IMR-90 (cell line): ENCODE measurements around the gene HUNK. TPM values are rescaled to one million over a fixed set of nuclear protein-coding genes. Genes with fewer than 3 reads are reported as not detected.

Experiments used
- ATAC-seq: fragments of 200-7000 bp; cut with Tn5 transposase; 2 replicates; pipeline ENCODE4 v1.9.1; 2020; ENCODE audit warnings: low read depth, mild to moderate bottlenecking, moderate library complexity
- BruUV-seq: library from RNA; stranded (reverse); fragments of 400-500 nt; replicated peaks from 2 replicates; lab custom pipeline; 2021; lab: Mats Ljungman, UMichigan
- CTCF ChIA-PET: fragments of 300-600 bp; formaldehyde crosslinking; extraction: SDS; loops from one replicate; lab custom pipeline; 2021; ENCODE audit warnings: antibody characterized with exemption; lab: Yijun Ruan, JAX
- POLR2A ChIA-PET: fragments of 300-600 bp; sonication (Branson Sonifier 250); formaldehyde crosslinking; loops from one replicate; lab custom pipeline; 2022; ENCODE audit warnings: antibody characterized with exemption; ENCODE audit not compliant: unreplicated experiment; lab: Charles Lee
- DNase-seq: peaks from one replicate; pipeline ENCODE4 v3.0.0; 2013
- H2AFZ ChIP-seq: replicated peaks from 2 replicates; pipeline ENCODE3; 2013; ENCODE audit warnings: low read length, mild to moderate bottlenecking; ENCODE audit not compliant: poor library complexity
- H2AK5ac ChIP-seq: 2 replicates; pipeline ENCODE4 v1.6.1; 2013; ENCODE audit warnings: low read depth, low read length, inconsistent platforms
- H2AK9ac ChIP-seq: replicated peaks from 2 replicates; pipeline ENCODE3; 2013; ENCODE audit warnings: mild to moderate bottlenecking, low read depth, low read length, moderate library complexity; ENCODE audit not compliant: poor library complexity
- H2BK120ac ChIP-seq: 2 replicates; pipeline ENCODE4 v1.6.1; 2013; ENCODE audit warnings: low read depth, low read length, inconsistent platforms
- H2BK15ac ChIP-seq: 3 replicates; pipeline ENCODE4 v1.6.1; 2013; ENCODE audit warnings: low read depth, low read length, inconsistent platforms
- H2BK20ac ChIP-seq: 2 replicates; pipeline ENCODE4 v1.6.1; 2013; ENCODE audit warnings: low read depth, mild to moderate bottlenecking, inconsistent platforms, low read length, moderate library complexity
- H2BK5ac ChIP-seq: 2 replicates; pipeline ENCODE4 v1.6.1; 2013; ENCODE audit warnings: mild to moderate bottlenecking, low read depth, low read length, inconsistent platforms; ENCODE audit not compliant: poor library complexity, severe bottlenecking
- H3K14ac ChIP-seq: replicated peaks from 2 replicates; pipeline ENCODE4 v1.6.1; 2013; ENCODE audit warnings: low read depth, low read length, inconsistent platforms
- H3K18ac ChIP-seq: 2 replicates; pipeline ENCODE4 v1.6.1; 2013; ENCODE audit warnings: low read depth, low read length, control low read depth
- H3K23ac ChIP-seq: 2 replicates; pipeline ENCODE4 v1.6.1; 2013; ENCODE audit warnings: low read depth, low read length, inconsistent platforms
- H3K27ac ChIP-seq: 2 replicates; pipeline ENCODE4 v1.5.1; 2013; ENCODE audit warnings: mild to moderate bottlenecking, control low read depth, low read length; ENCODE audit not compliant: insufficient read depth
- H3K27me3 ChIP-seq: 2 replicates; pipeline ENCODE4 v1.6.1; 2013; ENCODE audit warnings: low read length; ENCODE audit not compliant: control insufficient read depth, insufficient read depth
- H3K36me3 ChIP-seq: 2 replicates; pipeline ENCODE4 v1.6.1; 2013; ENCODE audit warnings: low read length, mixed read lengths; ENCODE audit not compliant: control insufficient read depth, insufficient read depth
- H3K4ac ChIP-seq: 2 replicates; pipeline ENCODE4 v1.6.1; 2013; ENCODE audit warnings: low read depth, low read length, inconsistent platforms
- H3K4me1 ChIP-seq: 2 replicates; pipeline ENCODE4 v1.6.1; 2013; ENCODE audit warnings: low read length, mixed read lengths; ENCODE audit not compliant: control insufficient read depth, insufficient read depth
- H3K4me2 ChIP-seq: 2 replicates; pipeline ENCODE4 v1.6.1; 2013; ENCODE audit warnings: low read depth, mild to moderate bottlenecking, control low read depth, low read length, moderate library complexity
- H3K4me3 ChIP-seq: 2 replicates; pipeline ENCODE4 v1.5.1; 2013; ENCODE audit warnings: low read depth, mild to moderate bottlenecking, control low read depth, low read length, moderate library complexity; ENCODE audit not compliant: insufficient read depth
- H3K56ac ChIP-seq: 2 replicates; pipeline ENCODE4 v1.6.1; 2013; ENCODE audit warnings: low read length, inconsistent platforms; ENCODE audit not compliant: insufficient read depth; ENCODE audit errors: extremely low read depth
- H3K79me1 ChIP-seq, 2 experiments: 2 replicates each; pipeline ENCODE4 v1.6.1; 2013; ENCODE audit warnings: low read length in 2 of 2, inconsistent platforms in 1 of 2, low read depth in 1 of 2
- H3K9ac ChIP-seq: 2 replicates; pipeline ENCODE4 v1.6.1; 2013; ENCODE audit warnings: low read depth, low read length, control low read depth
- H3K9me1 ChIP-seq: 2 replicates; pipeline ENCODE4 v1.6.1; 2013; ENCODE audit warnings: low read length, inconsistent platforms; ENCODE audit not compliant: insufficient read depth
- H3K9me3 ChIP-seq: 2 replicates; pipeline ENCODE4 v1.6.1; 2013; ENCODE audit warnings: low read length; ENCODE audit not compliant: control insufficient read depth, insufficient read depth
- H4K20me1 ChIP-seq: 2 replicates; pipeline ENCODE4 v1.6.1; 2013; ENCODE audit warnings: low read length, inconsistent platforms; ENCODE audit not compliant: insufficient read depth
- H4K5ac ChIP-seq: 2 replicates; pipeline ENCODE4 v1.6.1; 2013; ENCODE audit warnings: mild to moderate bottlenecking, low read depth, low read length, control low read depth
- H4K8ac ChIP-seq, 2 experiments: 2 replicates each; pipeline ENCODE4 v1.6.1; 2013; ENCODE audit warnings: low read depth in 2 of 2, low read length in 2 of 2, control low read depth in 1 of 2, inconsistent platforms in 1 of 2
- H4K91ac ChIP-seq: 2 replicates; pipeline ENCODE4 v1.6.1; 2013; ENCODE audit warnings: low read depth, low read length, inconsistent platforms; ENCODE audit not compliant: insufficient read depth
- BHLHE40 ChIP-seq: fragments of 150-350 bp; IDR thresholded peaks from 2 replicates; pipeline ENCODE4 v1.6.1; 2016; ENCODE audit warnings: mild to moderate bottlenecking, low read depth, low read length
- CEBPB ChIP-seq: IDR thresholded peaks from 2 replicates; pipeline ENCODE4 v1.6.1; 2012; ENCODE audit warnings: low read depth, low read length, improper control_type of control experiment
- CHD1 ChIP-seq: IDR thresholded peaks from 2 replicates; pipeline ENCODE4 v1.6.1; 2012; ENCODE audit warnings: low read depth, low read length, improper control_type of control experiment
- CTCF ChIP-seq: conservative IDR thresholded peaks from 2 replicates; pipeline ENCODE4 v1.5.1; 2012; ENCODE audit warnings: mild to moderate bottlenecking, low read depth, low read length, improper control_type of control experiment
- FOS ChIP-seq: fragments of 150-350 bp; IDR thresholded peaks from 2 replicates; pipeline ENCODE4 v1.6.1; 2016; ENCODE audit warnings: low read depth, low read length
- MAFK ChIP-seq: IDR thresholded peaks from 2 replicates; pipeline ENCODE4 v1.6.1; 2012; ENCODE audit warnings: low read depth, low read length, improper control_type of control experiment
- MAZ ChIP-seq: IDR thresholded peaks from 2 replicates; pipeline ENCODE4 v1.6.1; 2012; ENCODE audit warnings: low read depth, mild to moderate bottlenecking, low read length, improper control_type of control experiment, moderate library complexity, borderline replicate concordance
- MXI1 ChIP-seq: IDR thresholded peaks from 2 replicates; pipeline ENCODE4 v1.6.1; 2012; ENCODE audit warnings: low read depth, mild to moderate bottlenecking, low read length, moderate library complexity, borderline replicate concordance
- NFE2L2 ChIP-seq: fragments of 150-350 bp; IDR thresholded peaks from 2 replicates; pipeline ENCODE4 v1.6.1; 2016; ENCODE audit warnings: low read depth, mild to moderate bottlenecking, low read length
- POLR2A ChIP-seq: IDR thresholded peaks from 2 replicates; pipeline ENCODE4 v1.6.1; 2012; ENCODE audit warnings: mild to moderate bottlenecking, low read depth, low read length
- RAD21 ChIP-seq: IDR thresholded peaks from 2 replicates; pipeline ENCODE4 v1.6.1; 2012; ENCODE audit warnings: low read length, improper control_type of control experiment
- RCOR1 ChIP-seq: IDR thresholded peaks from 2 replicates; pipeline ENCODE4 v1.6.1; 2012; ENCODE audit warnings: mild to moderate bottlenecking, low read length, improper control_type of control experiment; ENCODE audit not compliant: insufficient replicate concordance
- RFX5 ChIP-seq: IDR thresholded peaks from 2 replicates; pipeline ENCODE4 v1.8.0; 2012; ENCODE audit warnings: low read depth, mild to moderate bottlenecking, low read length, moderate library complexity
- SMC3 ChIP-seq: fragments of 150-350 bp; IDR thresholded peaks from 2 replicates; pipeline ENCODE4 v1.6.1; 2016; ENCODE audit warnings: low read depth, mild to moderate bottlenecking, antibody characterized with exemption, low read length, moderate library complexity
- USF2 ChIP-seq: fragments of 150-350 bp; IDR thresholded peaks from 2 replicates; pipeline ENCODE4 v1.6.1; 2017; ENCODE audit warnings: mild to moderate bottlenecking, antibody characterized with exemption, low read length, low read depth
- WGBS, 2 experiments: methylation state at CpG; one replicate each; pipeline versions ENCODE4 v1.1.5 to v1.1.7; 2013; ENCODE audit warnings: missing lambda C conversion rate in 2 of 2; ENCODE audit not compliant: insufficient read length in 1 of 2; ENCODE audit errors: extremely low coverage in 2 of 2; 5-methylcytosine and 5-hydroxymethylcytosine counted together
- dilution Hi-C: fragments of 300-500 bp; cut with HindIII; formaldehyde crosslinking; loops from one replicate; pipeline ENCODE4 v1.14.3; 2018; ENCODE audit warnings: low sequenced_read_pairs; ENCODE audit not compliant: unreplicated experiment
- in situ Hi-C: fragments of 300-500 bp; cut with MboI; formaldehyde crosslinking; loops from 3 replicates; pipeline ENCODE4 v1.14.3; 2019; ENCODE audit warnings: low sequenced_read_pairs, inconsistent platforms, mixed read lengths
- intact Hi-C: fragments of 100-400 bp; cut with micrococcal nuclease; formaldehyde crosslinking; loops from 2 replicates; pipeline ENCODE4 v1.10.0; 2022
- polyA plus RNA-seq, 3 experiments: library from polyadenylated mRNA; depleted of rRNA; stranded (reverse); fragments of >200 nt; gene quantifications; 2 replicates each; pipeline ENCODE4 v1.2.3, GENCODE V29; 2012; ENCODE audit warnings: low replicate concordance in 1 of 3
- total RNA-seq: library from RNA; depleted of rRNA; stranded (reverse); fragments of >200 nt; gene quantifications from 2 replicates; pipeline ENCODE4 v1.2.3, GENCODE V29; 2012
- TF ChIP-seq, protein P1 (sequence below): fragments of 150-350 bp; IDR thresholded peaks from 2 replicates; pipeline ENCODE4 v1.6.1; 2016; ENCODE audit warnings: low read depth, mild to moderate bottlenecking, low read length, moderate library complexity, borderline replicate concordance

HUNK gene
- total and polyA plus RNA-seq, 2 of the 4 experiments (the other 2 are of a cell fraction) = 1.0 to 2.0 TPM

- in situ Hi-C loops = no loop called here
These were observed 29.6 kb downstream of the HUNK start for GRCh38 chr21:31902438-31902837.

More at GRCh38 chr21:31902438-31902837, 29.6 kb downstream of the HUNK start:
- peaks cover 7% of the 10 kb centered on the region for H3K9me1 ChIP-seq
- H3K27me3 ChIP-seq = no peaks in the 10 kb centered on the region
- no peak overlapping the region for H3K4me2 ChIP-seq
- peaks cover 16% of the 10 kb centered on the region for H3K4me1 ChIP-seq
- H4K5ac ChIP-seq = no peak overlapping the region
- H2BK20ac ChIP-seq = no peak overlapping the region
- DNase-seq (no peak), ATAC-seq (no peak)
- no peak overlapping the region for H2BK5ac ChIP-seq
- H3K4ac ChIP-seq = no peak overlapping the region
- H3K18ac ChIP-seq = no peak overlapping the region
- H2AK9ac ChIP-seq = no peak overlapping the region
- no peak overlapping the region for H3K4me3 ChIP-seq
- no TSS peak for BruUV-seq
- H3K27ac ChIP-seq = no peak overlapping the region
- 100% methylated on average over 1 of the region's 6 CpGs; no CpG with 5 or more reads in 1 of the 2 experiments for WGBS, 2 experiments
- dilution Hi-C loops = no loop called here
- no peak overlapping the region for H3K56ac ChIP-seq
- H3K9ac ChIP-seq = no peak overlapping the region
- H3K14ac ChIP-seq = no peak overlapping the region
- H3K79me1 ChIP-seq = peaks cover 6 to 22% of the 10 kb centered on the region in 2 experiments; a peak in 3 of 4 replicates
- H2BK120ac ChIP-seq = no peak overlapping the region
- POLR2A ChIA-PET = no interaction called here
- H2AFZ ChIP-seq = no peak overlapping the region
- no peak for TF ChIP-seq MAZ
- TF ChIP-seq RCOR1 = no peak
- no peak for TF ChIP-seq MAFK
- no peak for TF ChIP-seq SMC3
- TF ChIP-seq POLR2A = no peak
- TF ChIP-seq NFE2L2 = no peak
- no peak for TF ChIP-seq USF2
- no peak for TF ChIP-seq BHLHE40
- TF ChIP-seq, protein P1, sequence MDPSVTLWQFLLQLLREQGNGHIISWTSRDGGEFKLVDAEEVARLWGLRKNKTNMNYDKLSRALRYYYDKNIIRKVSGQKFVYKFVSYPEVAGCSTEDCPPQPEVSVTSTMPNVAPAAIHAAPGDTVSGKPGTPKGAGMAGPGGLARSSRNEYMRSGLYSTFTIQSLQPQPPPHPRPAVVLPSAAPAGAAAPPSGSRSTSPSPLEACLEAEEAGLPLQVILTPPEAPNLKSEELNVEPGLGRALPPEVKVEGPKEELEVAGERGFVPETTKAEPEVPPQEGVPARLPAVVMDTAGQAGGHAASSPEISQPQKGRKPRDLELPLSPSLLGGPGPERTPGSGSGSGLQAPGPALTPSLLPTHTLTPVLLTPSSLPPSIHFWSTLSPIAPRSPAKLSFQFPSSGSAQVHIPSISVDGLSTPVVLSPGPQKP = no peak
- TF ChIP-seq RAD21 = no peak
- TF ChIP-seq RFX5 = no peak
- no peak for TF ChIP-seq FOS
- TF ChIP-seq CHD1 = no peak
- no peak for TF ChIP-seq CTCF
- no peak for TF ChIP-seq CEBPB
- TF ChIP-seq MXI1 = no peak
- H4K8ac ChIP-seq = no peak overlapping the region
- H3K36me3 ChIP-seq = no peaks in the 10 kb centered on the region
- no peak overlapping the region for H3K23ac ChIP-seq
- intact Hi-C loops = no loop called here
- no peak overlapping the region for H2AK5ac ChIP-seq
- no peak overlapping the region for H2BK15ac ChIP-seq
- H4K20me1 ChIP-seq = no peaks in the 10 kb centered on the region
- H4K91ac ChIP-seq = no peak overlapping the region
- no peaks in the 10 kb centered on the region for H3K9me3 ChIP-seq
- CTCF ChIA-PET = interaction anchor here (0.6 kb wide), 1 partner anchor 73 kb away, joined by 4 read pairs; no protein-coding TSS in a partner anchor
